Suprapubic skin (tissue), 4 donors: ENCODE measurements around the gene REPS2. TPM values are rescaled to one million over a fixed set of nuclear protein-coding genes. Genes with fewer than 3 reads are reported as not detected.

Source experiments
- DNase-seq, 2 donors: peaks; one replicate each; pipeline ENCODE4 v3.0.0-alpha.2; 2019; ENCODE audit warnings: low spot score in 2 of 2
- H3K27ac ChIP-seq: fragments of 200-600 bp; sonication (generic); one replicate; pipeline ENCODE4 v1.5.1; 2019
- H3K27me3 ChIP-seq: fragments of 200-600 bp; sonication (generic); one replicate; pipeline ENCODE4 v1.5.1; 2019
- H3K36me3 ChIP-seq: fragments of 200-600 bp; sonication (generic); one replicate; pipeline ENCODE4 v1.5.1; 2019
- H3K4me1 ChIP-seq: fragments of 200-600 bp; sonication (generic); one replicate; pipeline ENCODE4 v1.5.1; 2019
- H3K4me3 ChIP-seq: fragments of 200-600 bp; sonication (generic); one replicate; pipeline ENCODE4 v1.5.1; 2019; ENCODE audit warnings: mild to moderate bottlenecking
- H3K9me3 ChIP-seq: fragments of 200-600 bp; sonication (generic); one replicate; pipeline ENCODE4 v1.5.1; 2019
- CTCF ChIP-seq, 2 donors: fragments of 200-600 bp in 1 of 2; fragments of 450-650 bp in 1 of 2; sonication (generic) in 1 of 2; IDR thresholded peaks; one replicate each; pipeline ENCODE4 v1.5.1; 2016 to 2019; ENCODE audit warnings: antibody characterized with exemption in 2 of 2, mild to moderate bottlenecking in 1 of 2, moderate library complexity in 1 of 2
- EP300 ChIP-seq: sonication (generic); formaldehyde crosslinking; IDR thresholded peaks from one replicate; pipeline ENCODE4 v1.6.1; 2017; ENCODE audit warnings: antibody characterized with exemption
- POLR2A ChIP-seq, 2 donors: fragments of 450-650 bp; IDR thresholded peaks; one replicate each; pipeline ENCODE4 v1.6.1; 2017; ENCODE audit warnings: antibody characterized with exemption in 2 of 2, mild to moderate bottlenecking in 2 of 2, moderate library complexity in 2 of 2
- POLR2AphosphoS5 ChIP-seq, 3 donors: sonication (generic); formaldehyde crosslinking; IDR thresholded peaks; one replicate each; pipeline ENCODE4 v1.6.1; 2017; ENCODE audit warnings: antibody characterized with exemption in 3 of 3
- WGBS: methylation state at CpG from one replicate; pipeline ENCODE4 v1.1.5; 2018; 5-methylcytosine and 5-hydroxymethylcytosine counted together
- total RNA-seq, 4 donors: library from RNA; depleted of rRNA; stranded (reverse); fragments of >200 nt; gene quantifications; one replicate each; pipeline ENCODE4 v1.1.0, GENCODE V29; 2016

REPS2 gene
- total RNA-seq, 4 donors from 2014 or later = 6.2 to 10.9 (median 8.6) TPM

GRCh38 chrX:17075004-17075403, 128.5 kb downstream of the REPS2 start:
- Histone ChIP-seq H3K36me3 (no peaks in the 10 kb centered on the region), H3K4me3 (no peak overlapping the region), H3K27ac (no peak overlapping the region), H3K4me1 (peaks cover 4% of the 10 kb centered on the region), H3K27me3 (no peaks in the 10 kb centered on the region), H3K9me3 (no peaks in the 10 kb centered on the region)
- WGBS = 59% methylated on average over 2 of the region's 2 CpGs
- TF ChIP-seq POLR2A (IDR thresholded peaks at IDR 0.05) (no peak), CTCF (IDR thresholded peaks at IDR 0.05) (no peak), POLR2AphosphoS5 (IDR thresholded peaks at IDR 0.05) (no peak), EP300 (no peak)
- DNase-seq = no peak

- H3K27ac ChIP-seq = no peak overlapping the region
- no peak overlapping the region for H3K4me3 ChIP-seq
- H3K4me1 ChIP-seq = peaks cover 4% of the 10 kb centered on the region
- H3K36me3 ChIP-seq = no peaks in the 10 kb centered on the region
- no peak for TF ChIP-seq EP300
- TF ChIP-seq CTCF (IDR thresholded peaks at IDR 0.05) = no peak
- WGBS = 57% methylated on average over 6 of the region's 6 CpGs
- no peak for DNase-seq
- no peaks in the 10 kb centered on the region for H3K9me3 ChIP-seq
- no peaks in the 10 kb centered on the region for H3K27me3 ChIP-seq
Observed at GRCh38 chrX:17077361-17077760, 130.9 kb downstream of the REPS2 start.

GRCh38 chrX:17078031-17078720, 131.7 kb downstream of the REPS2 start:
- no peaks in the 10 kb centered on the region for H3K27me3 ChIP-seq
- H3K4me3 ChIP-seq = no peak overlapping the region
- no peaks in the 10 kb centered on the region for H3K36me3 ChIP-seq
- peaks cover 4% of the 10 kb centered on the region for H3K4me1 ChIP-seq
- WGBS = 41% methylated on average over 3 of the region's 3 CpGs
- no peaks in the 10 kb centered on the region for H3K9me3 ChIP-seq
- no peak for TF ChIP-seq EP300
- no peak for TF ChIP-seq POLR2AphosphoS5 (IDR thresholded peaks at IDR 0.05)
- no peak for TF ChIP-seq POLR2A (IDR thresholded peaks at IDR 0.05)
- TF ChIP-seq CTCF (IDR thresholded peaks at IDR 0.05) = no peak
- no peak for DNase-seq
- no peak overlapping the region for H3K27ac ChIP-seq

- peaks cover 4% of the 10 kb centered on the region for H3K4me1 ChIP-seq
- 67% methylated on average over 3 of the region's 3 CpGs for WGBS
- no peaks in the 10 kb centered on the region for H3K36me3 ChIP-seq
- TF ChIP-seq POLR2AphosphoS5 (IDR thresholded peaks at IDR 0.05) (no peak), POLR2A (IDR thresholded peaks at IDR 0.05) (no peak), EP300 (no peak), CTCF (IDR thresholded peaks at IDR 0.05) (no peak)
- H3K4me3 ChIP-seq = no peak overlapping the region
- H3K27me3 ChIP-seq = no peaks in the 10 kb centered on the region
- no peaks in the 10 kb centered on the region for H3K9me3 ChIP-seq
- no peak for DNase-seq
- no peak overlapping the region for H3K27ac ChIP-seq
Observed at GRCh38 chrX:17081511-17081910, 135.1 kb downstream of the REPS2 start.

GRCh38 chrX:17081968-17082367, 135.5 kb downstream of the REPS2 start:
- DNase-seq = no peak
- Histone ChIP-seq H3K27me3 (no peaks in the 10 kb centered on the region), H3K4me1 (peaks cover 4% of the 10 kb centered on the region), H3K4me3 (no peak overlapping the region), H3K9me3 (no peaks in the 10 kb centered on the region), H3K36me3 (no peaks in the 10 kb centered on the region), H3K27ac (no peak overlapping the region)
- no peak for TF ChIP-seq CTCF (IDR thresholded peaks at IDR 0.05)
- TF ChIP-seq POLR2A (IDR thresholded peaks at IDR 0.05) = no peak
- TF ChIP-seq POLR2AphosphoS5 (IDR thresholded peaks at IDR 0.05) = no peak
- TF ChIP-seq EP300 = no peak
- WGBS = 65% methylated on average over 2 of the region's 2 CpGs
